Breast epithelium (tissue), 4 donors: ENCODE data around the gene GADD45G. TPM values are rescaled to one million over a fixed set of nuclear protein-coding genes. Genes with fewer than 3 reads are reported as not detected.

ENCODE experiments used
- DNase-seq, 2 donors: peaks; one replicate each; pipeline ENCODE4 v3.0.0-alpha.2; 2019; ENCODE audit warnings: low spot score in 2 of 2
- H3K27ac ChIP-seq, 2 donors: fragments of 200-600 bp; sonication (generic) in 1 of 2; one replicate each; pipeline ENCODE4 v1.5.1; 2016 to 2019; ENCODE audit warnings: mild to moderate bottlenecking in 1 of 2
- H3K27me3 ChIP-seq, 2 donors: fragments of 200-600 bp; sonication (generic) in 1 of 2; one replicate each; pipeline versions ENCODE4 v1.5.1 to v1.6.0; 2017 to 2019; ENCODE audit warnings: control low read depth in 1 of 2, mild to moderate bottlenecking in 1 of 2
- H3K36me3 ChIP-seq: fragments of 200-600 bp; one replicate; pipeline ENCODE4 v1.5.1; 2019
- H3K4me1 ChIP-seq, 2 donors: fragments of 200-600 bp; sonication (generic); one replicate each; pipeline ENCODE4 v1.5.1; 2016 to 2019; ENCODE audit warnings: control low read depth in 1 of 2
- H3K4me3 ChIP-seq, 3 donors: fragments of 200-600 bp; sonication (generic); 1 replicate in 2 of 3; 2 replicates in 1 of 3; pipeline ENCODE4 v1.5.1; 2016 to 2019; ENCODE audit warnings: mild to moderate bottlenecking in 3 of 3, moderate library complexity in 2 of 3
- H3K9me3 ChIP-seq, 2 donors: fragments of 200-600 bp; sonication (generic) in 1 of 2; one replicate each; pipeline ENCODE4 v1.5.1; 2016 to 2019; ENCODE audit warnings: control low read depth in 1 of 2
- CTCF ChIP-seq, 3 donors: fragments of 450-650 bp; IDR thresholded peaks; one replicate each; pipeline ENCODE4 v1.5.1; 2016 to 2017; ENCODE audit warnings: antibody characterized with exemption in 3 of 3, mild to moderate bottlenecking in 3 of 3, moderate library complexity in 3 of 3
- POLR2A ChIP-seq: fragments of 450-650 bp; IDR thresholded peaks from one replicate; pipeline ENCODE4 v1.6.1; 2016; ENCODE audit warnings: antibody characterized with exemption, mild to moderate bottlenecking, moderate library complexity
- POLR2AphosphoS5 ChIP-seq, 3 donors: sonication (generic); formaldehyde crosslinking; IDR thresholded peaks; one replicate each; pipeline ENCODE4 v1.6.1; 2017; ENCODE audit warnings: antibody characterized with exemption in 3 of 3
- intact Hi-C: fragments of 100-400 bp; cut with DNase I; formaldehyde crosslinking; loops from one replicate; pipeline ENCODE4 v1.15.1; 2023; ENCODE audit warnings: low total_unique reads
- total RNA-seq, 3 donors: library from RNA; depleted of rRNA; stranded (reverse); fragments of >200 nt; gene quantifications; one replicate each; pipeline ENCODE4 v1.1.0, GENCODE V29; 2016

The GADD45G gene
- total RNA-seq, 3 donors from 2014 or later, result 13.0 to 24.3 (median 15.8) TPM

- no peak overlapping the region for H3K4me3 ChIP-seq
- H3K4me1 ChIP-seq, result no peaks in the 10 kb centered on the region
- no peaks in the 10 kb centered on the region for H3K27me3 ChIP-seq
- no peak for DNase-seq
- no peaks in the 10 kb centered on the region for H3K36me3 ChIP-seq
- TF ChIP-seq CTCF (IDR thresholded peaks at IDR 0.05) (no peak), POLR2A (no peak), POLR2AphosphoS5 (IDR thresholded peaks at IDR 0.05) (no peak)
- intact Hi-C loops, result no loop called here
- H3K9me3 ChIP-seq, result no peaks in the 10 kb centered on the region
- no peak overlapping the region for H3K27ac ChIP-seq
These were observed 16.2 kb downstream of the GADD45G start for GRCh38 chr9:89621031-89621430.

GRCh38 chr9:89621676-89622075 is 16.9 kb downstream of the GADD45G start:
- intact Hi-C loops, result no loop called here
- Histone ChIP-seq H3K36me3 (no peaks in the 10 kb centered on the region), H3K4me3 (no peak overlapping the region), H3K27me3 (no peaks in the 10 kb centered on the region), H3K9me3 (no peaks in the 10 kb centered on the region), H3K27ac (no peak overlapping the region), H3K4me1 (no peaks in the 10 kb centered on the region)
- no peak for DNase-seq
- TF ChIP-seq POLR2A (no peak), CTCF (IDR thresholded peaks at IDR 0.05) (no peak), POLR2AphosphoS5 (IDR thresholded peaks at IDR 0.05) (no peak)

- intact Hi-C loops, result no loop called here
- H3K27me3 ChIP-seq, result no peaks in the 10 kb centered on the region
- no peak for TF ChIP-seq CTCF (IDR thresholded peaks at IDR 0.05)
- no peak for TF ChIP-seq POLR2AphosphoS5 (IDR thresholded peaks at IDR 0.05)
These were observed 18.4 kb downstream of the GADD45G start for GRCh38 chr9:89622933-89623861.

GRCh38 chr9:89623925-89624420 is 19.2 kb downstream of the GADD45G start:
- H3K27ac ChIP-seq, result no peak overlapping the region
- H3K36me3 ChIP-seq, result no peaks in the 10 kb centered on the region
- intact Hi-C loops, result no loop called here
- H3K9me3 ChIP-seq, result no peaks in the 10 kb centered on the region
- H3K4me3 ChIP-seq, result no peak overlapping the region
- no peak for DNase-seq
- no peaks in the 10 kb centered on the region for H3K27me3 ChIP-seq
- no peak for TF ChIP-seq POLR2A
- TF ChIP-seq POLR2AphosphoS5 (IDR thresholded peaks at IDR 0.05), result no peak
- no peak for TF ChIP-seq CTCF (IDR thresholded peaks at IDR 0.05)
- H3K4me1 ChIP-seq, result no peaks in the 10 kb centered on the region

More at GRCh38 chr9:89622933-89623861, 18.4 kb downstream of the GADD45G start:
- Histone ChIP-seq H3K36me3 (no peaks in the 10 kb centered on the region), H3K27ac (no peak overlapping the region), H3K4me3 (no peak overlapping the region), H3K9me3 (no peaks in the 10 kb centered on the region), H3K4me1 (no peaks in the 10 kb centered on the region)
- DNase-seq, result no peak
